Liver (tissue), 9 donors: Measurements from ENCODE around the gene SUPT5H. TPM values are rescaled to one million over a fixed set of nuclear protein-coding genes. Genes with fewer than 3 reads are reported as not detected.

Source experiments
- DNase-seq: peaks from one replicate; pipeline ENCODE4 v3.0.0-alpha.2; 2017; ENCODE audit warnings: low spot score
- H3K27ac ChIP-seq, 2 donors: one replicate each; pipeline ENCODE4 v1.7.0; 2013; ENCODE audit warnings: inconsistent platforms in 2 of 2, low read length in 2 of 2, control low read depth in 1 of 2, low read depth in 1 of 2, mild to moderate bottlenecking in 1 of 2
- H3K27me3 ChIP-seq, 4 donors: one replicate each; pipeline versions ENCODE4 v1.6.1 to v1.7.0; 2013; ENCODE audit warnings: low read length in 3 of 4, inconsistent platforms in 1 of 4, mild to moderate bottlenecking in 1 of 4, moderate library complexity in 1 of 4; ENCODE audit not compliant: control insufficient read depth in 4 of 4, insufficient read depth in 4 of 4
- H3K36me3 ChIP-seq, 4 donors: one replicate each; pipeline versions ENCODE4 v1.6.1 to v1.7.0; 2013; ENCODE audit warnings: low read length in 3 of 4, mild to moderate bottlenecking in 3 of 4, low read depth in 1 of 4, moderate library complexity in 1 of 4; ENCODE audit not compliant: control insufficient read depth in 4 of 4, insufficient read depth in 3 of 4
- H3K4me1 ChIP-seq, 4 donors: one replicate each; pipeline versions ENCODE4 v1.6.1 to v1.7.0; 2013; ENCODE audit warnings: low read length in 3 of 4, mild to moderate bottlenecking in 3 of 4, moderate library complexity in 1 of 4; ENCODE audit not compliant: control insufficient read depth in 4 of 4, insufficient read depth in 4 of 4
- H3K4me3 ChIP-seq, 3 donors: one replicate each; pipeline versions ENCODE4 v1.6.1 to v1.7.0; 2013; ENCODE audit warnings: low read length in 3 of 3, control low read depth in 1 of 3, low read depth in 1 of 3, mild to moderate bottlenecking in 1 of 3
- H3K9ac ChIP-seq, 2 donors: one replicate each; pipeline ENCODE4 v1.7.0; 2013; ENCODE audit warnings: low read length in 2 of 2, mild to moderate bottlenecking in 2 of 2, moderate library complexity in 2 of 2, control low read depth in 1 of 2, low read depth in 1 of 2
- H3K9me3 ChIP-seq, 4 donors: one replicate each; pipeline versions ENCODE4 v1.6.1 to v1.7.0; 2013; ENCODE audit warnings: low read length in 3 of 4; ENCODE audit not compliant: control insufficient read depth in 4 of 4
- EGR1 ChIP-seq, 2 donors: IDR thresholded peaks; 2 replicates each; pipeline ENCODE4 v1.6.1; 2016 to 2018; ENCODE audit warnings: antibody characterized with exemption in 2 of 2, low read depth in 2 of 2
- FOXA1 ChIP-seq: IDR thresholded peaks from 2 replicates; pipeline ENCODE4 v1.6.1; 2016; ENCODE audit warnings: antibody characterized with exemption
- GABPA ChIP-seq, 2 donors: IDR thresholded peaks in 1 of 2; conservative IDR thresholded peaks in 1 of 2; 2 replicates each; pipeline ENCODE4 v1.6.1; 2016; ENCODE audit warnings: antibody characterized with exemption in 2 of 2, mild to moderate bottlenecking in 1 of 2, moderate library complexity in 1 of 2
- HNF4A ChIP-seq, 2 donors: conservative IDR thresholded peaks; 2 replicates each; pipeline ENCODE4 v1.6.1; 2016; ENCODE audit warnings: antibody characterized with exemption in 2 of 2, mild to moderate bottlenecking in 2 of 2
- HNF4G ChIP-seq: IDR thresholded peaks from 2 replicates; pipeline ENCODE4 v1.6.1; 2016; ENCODE audit warnings: antibody characterized with exemption
- JUND ChIP-seq, 2 donors: IDR thresholded peaks; 2 replicates each; pipeline ENCODE4 v1.6.1; 2016; ENCODE audit warnings: antibody characterized with exemption in 2 of 2
- NR2F2 ChIP-seq: IDR thresholded peaks from 2 replicates; pipeline ENCODE4 v1.6.1; 2016; ENCODE audit warnings: antibody characterized with exemption
- RAD21 ChIP-seq, 2 donors: IDR thresholded peaks; 2 replicates each; pipeline ENCODE4 v1.6.1; 2016; ENCODE audit warnings: antibody characterized with exemption in 2 of 2, mild to moderate bottlenecking in 2 of 2
- RXRA ChIP-seq, 2 donors: IDR thresholded peaks; 2 replicates each; pipeline ENCODE4 v1.6.1; 2017 to 2018; ENCODE audit warnings: antibody characterized with exemption in 2 of 2, mild to moderate bottlenecking in 1 of 2
- SP1 ChIP-seq: IDR thresholded peaks from 2 replicates; pipeline ENCODE4 v1.6.1; 2018; ENCODE audit warnings: antibody characterized with exemption, mild to moderate bottlenecking
- TAF1 ChIP-seq: conservative IDR thresholded peaks from 2 replicates; pipeline ENCODE4 v1.6.1; 2016; ENCODE audit warnings: antibody characterized with exemption, mild to moderate bottlenecking
- YY1 ChIP-seq: IDR thresholded peaks from 2 replicates; pipeline ENCODE4 v1.6.1; 2016; ENCODE audit warnings: antibody characterized with exemption, mild to moderate bottlenecking
- WGBS: extraction: QIAGEN DNeasy Blood & Tissue Kit; methylation state at CpG from one replicate; pipeline ENCODE4 v1.1.7; 2013; 5-methylcytosine and 5-hydroxymethylcytosine counted together
- polyA plus RNA-seq, 2 donors: library from polyadenylated mRNA; stranded (reverse) in 1 of 2; unstranded in 1 of 2; fragments of 200-250 nt in 1 of 2; fragments of >200 nt in 1 of 2; fragmentation: Nextera tagmentation in 1 of 2; extraction: Ambion mirVana in 1 of 2; gene quantifications; one replicate each; pipeline versions ENCODE4 v1.2.1 to v1.2.3, GENCODE V29; 2013 to 2015
- total RNA-seq, 2 donors: library from RNA; depleted of rRNA; stranded (reverse); fragments of >200 nt; gene quantifications; one replicate each; pipeline ENCODE4 v1.2.3, GENCODE V29; 2014
- TF ChIP-seq, protein P1 (sequence below): IDR thresholded peaks from 2 replicates; pipeline ENCODE4 v1.6.1; 2016; ENCODE audit warnings: antibody characterized with exemption
- TF ChIP-seq, protein P2 (sequence below): IDR thresholded peaks from 2 replicates; pipeline ENCODE4 v1.6.1; 2016; ENCODE audit warnings: antibody characterized with exemption
- TF ChIP-seq, protein P3 (sequence below): IDR thresholded peaks from 2 replicates; pipeline ENCODE4 v1.6.1; 2016; ENCODE audit warnings: antibody characterized with exemption, mild to moderate bottlenecking
- TF ChIP-seq, protein P4 (sequence below): fragments of 150-350 bp; IDR thresholded peaks from 2 replicates; pipeline ENCODE4 v1.5.1; 2017; ENCODE audit warnings: improper control_type of control experiment, low read depth, low read length; ENCODE audit not compliant: missing input control
- TF ChIP-seq, protein P5 (sequence below): IDR thresholded peaks from 2 replicates; pipeline ENCODE4 v1.6.1; 2016; ENCODE audit warnings: antibody characterized with exemption
- donor health status: healthy.
- donor health status: healthy.
- donor health status: healthy.
- donor health status: healthy.
- donor health status: healthy.

Gene SUPT5H
- total and polyA plus RNA-seq, 4 donors = 19.3 to 52.5 (median 45.2) TPM

DNA sequence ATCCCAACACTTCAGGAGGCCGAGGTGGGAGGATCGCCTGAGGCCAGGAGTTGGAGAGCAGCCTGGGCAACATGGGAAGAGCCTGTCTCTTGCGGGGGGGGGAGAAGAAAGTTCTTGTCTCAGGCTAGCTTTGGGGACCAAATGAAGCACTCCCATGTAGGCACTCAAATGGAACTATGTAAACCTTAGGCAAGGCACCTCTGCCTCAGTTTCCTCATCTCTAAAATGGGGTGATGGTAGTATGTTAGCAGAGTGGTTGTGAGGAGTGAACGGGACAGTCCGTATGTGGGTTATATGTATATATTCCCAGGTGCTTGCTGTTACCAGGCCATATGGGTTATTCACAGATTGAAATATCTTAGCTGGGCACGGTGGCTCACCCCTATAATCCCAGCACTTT lies 46.8 kb downstream of the SUPT5H start:
- no peak overlapping the region for H3K27ac ChIP-seq
- peaks cover 11 to 32% (median 18%) of the 10 kb centered on the region in 4 donors for H3K36me3 ChIP-seq
- no peak overlapping the region for H3K9ac ChIP-seq
- 96% methylated on average over 6 of the region's 6 CpGs for WGBS
- no peaks in the 10 kb centered on the region for H3K9me3 ChIP-seq
- TF ChIP-seq HNF4G = no peak
- no peak for TF ChIP-seq EGR1 (IDR thresholded peaks at IDR 0.05; ENCODE audit: low read depth in 2 of 2)
- TF ChIP-seq, protein P1, sequence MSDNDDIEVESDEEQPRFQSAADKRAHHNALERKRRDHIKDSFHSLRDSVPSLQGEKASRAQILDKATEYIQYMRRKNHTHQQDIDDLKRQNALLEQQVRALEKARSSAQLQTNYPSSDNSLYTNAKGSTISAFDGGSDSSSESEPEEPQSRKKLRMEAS = no peak
- TF ChIP-seq, protein P2, sequence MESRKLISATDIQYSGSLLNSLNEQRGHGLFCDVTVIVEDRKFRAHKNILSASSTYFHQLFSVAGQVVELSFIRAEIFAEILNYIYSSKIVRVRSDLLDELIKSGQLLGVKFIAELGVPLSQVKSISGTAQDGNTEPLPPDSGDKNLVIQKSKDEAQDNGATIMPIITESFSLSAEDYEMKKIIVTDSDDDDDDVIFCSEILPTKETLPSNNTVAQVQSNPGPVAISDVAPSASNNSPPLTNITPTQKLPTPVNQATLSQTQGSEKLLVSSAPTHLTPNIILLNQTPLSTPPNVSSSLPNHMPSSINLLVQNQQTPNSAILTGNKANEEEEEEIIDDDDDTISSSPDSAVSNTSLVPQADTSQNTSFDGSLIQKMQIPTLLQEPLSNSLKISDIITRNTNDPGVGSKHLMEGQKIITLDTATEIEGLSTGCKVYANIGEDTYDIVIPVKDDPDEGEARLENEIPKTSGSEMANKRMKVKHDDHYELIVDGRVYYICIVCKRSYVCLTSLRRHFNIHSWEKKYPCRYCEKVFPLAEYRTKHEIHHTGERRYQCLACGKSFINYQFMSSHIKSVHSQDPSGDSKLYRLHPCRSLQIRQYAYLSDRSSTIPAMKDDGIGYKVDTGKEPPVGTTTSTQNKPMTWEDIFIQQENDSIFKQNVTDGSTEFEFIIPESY = no peak
- TF ChIP-seq, protein P3, sequence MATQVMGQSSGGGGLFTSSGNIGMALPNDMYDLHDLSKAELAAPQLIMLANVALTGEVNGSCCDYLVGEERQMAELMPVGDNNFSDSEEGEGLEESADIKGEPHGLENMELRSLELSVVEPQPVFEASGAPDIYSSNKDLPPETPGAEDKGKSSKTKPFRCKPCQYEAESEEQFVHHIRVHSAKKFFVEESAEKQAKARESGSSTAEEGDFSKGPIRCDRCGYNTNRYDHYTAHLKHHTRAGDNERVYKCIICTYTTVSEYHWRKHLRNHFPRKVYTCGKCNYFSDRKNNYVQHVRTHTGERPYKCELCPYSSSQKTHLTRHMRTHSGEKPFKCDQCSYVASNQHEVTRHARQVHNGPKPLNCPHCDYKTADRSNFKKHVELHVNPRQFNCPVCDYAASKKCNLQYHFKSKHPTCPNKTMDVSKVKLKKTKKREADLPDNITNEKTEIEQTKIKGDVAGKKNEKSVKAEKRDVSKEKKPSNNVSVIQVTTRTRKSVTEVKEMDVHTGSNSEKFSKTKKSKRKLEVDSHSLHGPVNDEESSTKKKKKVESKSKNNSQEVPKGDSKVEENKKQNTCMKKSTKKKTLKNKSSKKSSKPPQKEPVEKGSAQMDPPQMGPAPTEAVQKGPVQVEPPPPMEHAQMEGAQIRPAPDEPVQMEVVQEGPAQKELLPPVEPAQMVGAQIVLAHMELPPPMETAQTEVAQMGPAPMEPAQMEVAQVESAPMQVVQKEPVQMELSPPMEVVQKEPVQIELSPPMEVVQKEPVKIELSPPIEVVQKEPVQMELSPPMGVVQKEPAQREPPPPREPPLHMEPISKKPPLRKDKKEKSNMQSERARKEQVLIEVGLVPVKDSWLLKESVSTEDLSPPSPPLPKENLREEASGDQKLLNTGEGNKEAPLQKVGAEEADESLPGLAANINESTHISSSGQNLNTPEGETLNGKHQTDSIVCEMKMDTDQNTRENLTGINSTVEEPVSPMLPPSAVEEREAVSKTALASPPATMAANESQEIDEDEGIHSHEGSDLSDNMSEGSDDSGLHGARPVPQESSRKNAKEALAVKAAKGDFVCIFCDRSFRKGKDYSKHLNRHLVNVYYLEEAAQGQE = no peak
- no peak for TF ChIP-seq RXRA (IDR thresholded peaks at IDR 0.05)
- TF ChIP-seq JUND (IDR thresholded peaks at IDR 0.05) = no peak
- no peak for TF ChIP-seq HNF4A (conservative IDR thresholded peaks at IDR 0.05)
- TF ChIP-seq GABPA (IDR thresholded peaks at IDR 0.05 in 1 of 2, conservative IDR thresholded peaks at IDR 0.05 in 1 of 2) = no peak
- TF ChIP-seq YY1 = no peak
- no peak for TF ChIP-seq SP1
- no peak for TF ChIP-seq NR2F2
- TF ChIP-seq FOXA1 = no peak
- TF ChIP-seq, protein P4, sequence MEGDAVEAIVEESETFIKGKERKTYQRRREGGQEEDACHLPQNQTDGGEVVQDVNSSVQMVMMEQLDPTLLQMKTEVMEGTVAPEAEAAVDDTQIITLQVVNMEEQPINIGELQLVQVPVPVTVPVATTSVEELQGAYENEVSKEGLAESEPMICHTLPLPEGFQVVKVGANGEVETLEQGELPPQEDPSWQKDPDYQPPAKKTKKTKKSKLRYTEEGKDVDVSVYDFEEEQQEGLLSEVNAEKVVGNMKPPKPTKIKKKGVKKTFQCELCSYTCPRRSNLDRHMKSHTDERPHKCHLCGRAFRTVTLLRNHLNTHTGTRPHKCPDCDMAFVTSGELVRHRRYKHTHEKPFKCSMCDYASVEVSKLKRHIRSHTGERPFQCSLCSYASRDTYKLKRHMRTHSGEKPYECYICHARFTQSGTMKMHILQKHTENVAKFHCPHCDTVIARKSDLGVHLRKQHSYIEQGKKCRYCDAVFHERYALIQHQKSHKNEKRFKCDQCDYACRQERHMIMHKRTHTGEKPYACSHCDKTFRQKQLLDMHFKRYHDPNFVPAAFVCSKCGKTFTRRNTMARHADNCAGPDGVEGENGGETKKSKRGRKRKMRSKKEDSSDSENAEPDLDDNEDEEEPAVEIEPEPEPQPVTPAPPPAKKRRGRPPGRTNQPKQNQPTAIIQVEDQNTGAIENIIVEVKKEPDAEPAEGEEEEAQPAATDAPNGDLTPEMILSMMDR = no peak
- TF ChIP-seq, protein P5, sequence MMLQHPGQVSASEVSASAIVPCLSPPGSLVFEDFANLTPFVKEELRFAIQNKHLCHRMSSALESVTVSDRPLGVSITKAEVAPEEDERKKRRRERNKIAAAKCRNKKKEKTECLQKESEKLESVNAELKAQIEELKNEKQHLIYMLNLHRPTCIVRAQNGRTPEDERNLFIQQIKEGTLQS = no peak
- no peak for TF ChIP-seq RAD21 (IDR thresholded peaks at IDR 0.05)
- H3K27me3 ChIP-seq = no peaks in the 10 kb centered on the region
- DNase-seq = no peak
- no peaks in the 10 kb centered on the region for H3K4me1 ChIP-seq
- H3K4me3 ChIP-seq = no peak overlapping the region

DNA sequence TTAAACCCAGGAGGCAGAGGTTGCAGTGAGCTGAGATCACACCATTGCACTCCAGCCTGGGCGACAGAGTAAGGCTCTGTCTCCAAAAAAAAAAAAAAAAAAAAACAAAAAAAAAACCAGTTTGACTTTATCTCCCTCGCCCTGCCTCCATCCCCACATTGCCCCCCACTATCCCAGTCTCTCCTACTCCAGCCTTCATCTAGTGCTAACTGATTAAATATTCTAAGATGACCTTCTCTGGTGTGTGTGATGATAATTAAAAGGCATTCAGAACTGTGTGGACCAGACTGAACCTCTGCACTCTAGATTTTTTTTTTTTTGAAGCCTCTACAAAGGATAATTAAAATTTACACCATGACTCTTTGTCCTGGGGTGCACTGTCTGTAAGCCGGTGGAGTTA lies 47.4 kb downstream of the SUPT5H start:
- no peak overlapping the region for H3K4me3 ChIP-seq
- H3K36me3 ChIP-seq = peaks cover 11 to 30% (median 18%) of the 10 kb centered on the region in 4 donors
- no peak for DNase-seq
- no peaks in the 10 kb centered on the region for H3K27me3 ChIP-seq
- H3K4me1 ChIP-seq = peaks cover 0 to 2% (median 2%) of the 10 kb centered on the region in 4 donors
- H3K9me3 ChIP-seq = no peaks in the 10 kb centered on the region
- no peak overlapping the region for H3K27ac ChIP-seq
- 89% methylated on average over 3 of the region's 3 CpGs for WGBS
- H3K9ac ChIP-seq = no peak overlapping the region
- TF ChIP-seq TAF1 = no peak
- no peak for TF ChIP-seq JUND (IDR thresholded peaks at IDR 0.05)
- TF ChIP-seq, protein P5 = no peak
- TF ChIP-seq, protein P3 = no peak
- TF ChIP-seq RAD21 (IDR thresholded peaks at IDR 0.05) = no peak
- no peak for TF ChIP-seq FOXA1
- no peak for TF ChIP-seq GABPA (IDR thresholded peaks at IDR 0.05 in 1 of 2, conservative IDR thresholded peaks at IDR 0.05 in 1 of 2)
- TF ChIP-seq, protein P2 = no peak
